Measurements from ENCODE around the gene AGBL4. TPM values are rescaled to one million over a fixed set of nuclear protein-coding genes. Genes with fewer than 3 reads are reported as not detected.

The AGBL4 gene
- total RNA-seq, 5 donors from 2014 or later (not counting 1 experiment from before 2014, with no cell fraction given), result 0.58 TPM; not detected in 4

DNA sequence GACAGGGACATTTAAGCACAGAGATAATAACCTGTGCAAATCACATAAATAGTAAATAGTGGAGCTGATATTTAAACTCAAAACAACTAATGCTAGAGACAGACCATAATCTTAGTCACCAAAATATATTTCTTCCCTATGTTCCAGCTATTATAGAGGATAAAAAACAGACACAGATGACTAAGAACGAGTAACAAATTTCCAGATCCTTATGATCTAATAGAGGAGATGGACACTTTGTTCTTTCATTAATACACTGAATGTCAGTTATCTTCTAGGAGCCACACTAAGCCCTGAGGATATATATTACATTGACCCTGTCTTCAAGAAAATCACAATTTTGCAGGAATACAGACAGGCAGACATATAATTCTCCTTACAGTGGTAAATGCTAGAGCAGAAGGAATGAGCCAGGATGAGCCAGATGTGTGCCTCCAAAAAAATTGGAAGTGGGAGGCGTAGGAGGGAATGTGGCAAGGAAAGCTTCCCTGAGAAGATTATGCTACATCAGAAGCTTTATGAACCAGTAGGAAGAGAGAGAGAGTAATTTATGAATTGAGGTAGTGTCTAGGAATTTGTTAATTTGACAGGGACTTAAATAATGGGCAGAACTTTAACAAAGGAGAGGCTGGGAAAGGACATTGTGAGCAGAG lies 851.7 kb downstream of the AGBL4 start:
- no peak overlapping the region for H3K27ac Mint-ChIP-seq
- H3K27me3 Mint-ChIP-seq, result no peaks in the 10 kb centered on the region
- ATAC-seq (replicated peaks in 1 of 4) (no peak), DNase-seq (no peak)
- WGBS (ENCODE audit: insufficient coverage), result 80% methylated on average over 1 of the region's 2 CpGs
- no peak overlapping the region for H3K4me3 ChIP-seq (ENCODE audit: control insufficient read depth in 1 of 2, extremely low read depth in 1 of 2, low read length in 1 of 2)
- no peaks in the 10 kb centered on the region for H3K4me1 ChIP-seq (ENCODE audit: control insufficient read depth in 1 of 2, extremely low read depth in 1 of 2, insufficient read depth in 2 of 2, low read length in 2 of 2)
- no peak overlapping the region for H3K4me3 Mint-ChIP-seq
- H3K27me3 ChIP-seq (replicated peaks in 1 of 2; ENCODE audit: control insufficient read depth in 2 of 2, extremely low read depth in 1 of 2, insufficient read depth in 2 of 2, low read length in 1 of 2), result peaks cover 0 to 3% of the 10 kb centered on the region in 2 experiments
- no peaks in the 10 kb centered on the region for H3K9me3 ChIP-seq
- POLR2A ChIA-PET, result no interaction called here
- peaks cover 0 to 6% (median 3%) of the 10 kb centered on the region in 3 donors for H3K9me3 Mint-ChIP-seq
- H3K4me1 Mint-ChIP-seq, result no peaks in the 10 kb centered on the region
- H3K36me3 Mint-ChIP-seq, result no peaks in the 10 kb centered on the region
- H3K36me3 ChIP-seq (ENCODE audit: control insufficient read depth in 2 of 2, extremely low read depth in 1 of 2, insufficient read depth in 1 of 2, low read length in 1 of 2), result no peaks in the 10 kb centered on the region
- CTCF ChIA-PET, result no interaction called here
- H3K27ac ChIP-seq (ENCODE audit: low read length), result no peak overlapping the region

- H3K4me1 Mint-ChIP-seq, result no peaks in the 10 kb centered on the region
- H3K36me3 Mint-ChIP-seq, result no peaks in the 10 kb centered on the region
- no peaks in the 10 kb centered on the region for H3K27me3 Mint-ChIP-seq
- H3K9me3 ChIP-seq, result no peaks in the 10 kb centered on the region
- no peaks in the 10 kb centered on the region for H3K4me1 ChIP-seq (ENCODE audit: control insufficient read depth in 1 of 2, extremely low read depth in 1 of 2, insufficient read depth in 2 of 2, low read length in 2 of 2)
- H3K36me3 ChIP-seq (ENCODE audit: control insufficient read depth in 2 of 2, extremely low read depth in 1 of 2, insufficient read depth in 1 of 2, low read length in 1 of 2), result no peaks in the 10 kb centered on the region
- POLR2A ChIA-PET, result no interaction called here
- H3K27me3 ChIP-seq (replicated peaks in 1 of 2; ENCODE audit: control insufficient read depth in 2 of 2, extremely low read depth in 1 of 2, insufficient read depth in 2 of 2, low read length in 1 of 2), result peaks cover 0 to 3% of the 10 kb centered on the region in 2 experiments
- H3K9me3 Mint-ChIP-seq, result peaks cover 0 to 5% (median 0%) of the 10 kb centered on the region in 3 donors
- no CpG with 5 or more reads among the region's 2 CpGs for WGBS (ENCODE audit: insufficient coverage)
- no peak overlapping the region for H3K4me3 Mint-ChIP-seq
- DNase-seq (no peak), ATAC-seq (replicated peaks in 1 of 4) (no peak)
- H3K27ac Mint-ChIP-seq, result no peak overlapping the region
- CTCF ChIA-PET, result no interaction called here
- no peak overlapping the region for H3K27ac ChIP-seq (ENCODE audit: low read length)
- no peak overlapping the region for H3K4me3 ChIP-seq (ENCODE audit: control insufficient read depth in 1 of 2, extremely low read depth in 1 of 2, low read length in 1 of 2)
Observed at GRCh38 chr1:49166031-49166430, 857.7 kb downstream of the AGBL4 start.

DNA sequence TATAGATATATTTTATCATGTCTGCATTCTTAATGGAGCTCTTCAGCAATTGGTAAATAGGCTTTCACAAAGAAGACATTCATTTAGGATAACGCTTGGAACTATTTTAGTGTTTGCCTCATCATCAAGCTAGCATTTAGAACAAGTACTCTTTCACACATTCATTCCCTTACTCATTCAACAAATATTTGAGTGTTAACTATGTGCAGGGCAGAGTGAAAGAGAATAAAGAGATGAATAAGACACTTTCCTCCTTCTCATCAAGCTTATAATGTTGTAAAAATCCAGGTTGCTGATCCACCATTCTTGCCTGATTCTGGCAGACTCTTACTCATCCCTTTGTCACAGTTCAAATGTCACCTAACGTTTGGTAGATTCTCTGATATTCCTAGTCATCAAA lies 860.7 kb downstream of the AGBL4 start:
- WGBS (ENCODE audit: insufficient coverage), result 71% methylated on average over 1 of the region's 2 CpGs
- ChIA-PET CTCF (no interaction called here), POLR2A (no interaction called here)
- DNase-seq (no peak), ATAC-seq (replicated peaks in 1 of 4) (no peak)
- H3K9me3 ChIP-seq, result no peaks in the 10 kb centered on the region
- H3K4me1 ChIP-seq (ENCODE audit: control insufficient read depth in 1 of 2, extremely low read depth in 1 of 2, insufficient read depth in 2 of 2, low read length in 2 of 2), result no peaks in the 10 kb centered on the region
- Mint-ChIP-seq H3K4me1 (no peaks in the 10 kb centered on the region), H3K27me3 (no peaks in the 10 kb centered on the region), H3K9me3 (peaks cover 0 to 13% (median 0%) of the 10 kb centered on the region in 3 donors), H3K4me3 (no peak overlapping the region), H3K36me3 (no peaks in the 10 kb centered on the region), H3K27ac (no peak overlapping the region)
- no peaks in the 10 kb centered on the region for H3K27me3 ChIP-seq (replicated peaks in 1 of 2; ENCODE audit: control insufficient read depth in 2 of 2, extremely low read depth in 1 of 2, insufficient read depth in 2 of 2, low read length in 1 of 2)
- H3K4me3 ChIP-seq (ENCODE audit: control insufficient read depth in 1 of 2, extremely low read depth in 1 of 2, low read length in 1 of 2), result no peak overlapping the region
- H3K27ac ChIP-seq (ENCODE audit: low read length), result no peak overlapping the region
- H3K36me3 ChIP-seq (ENCODE audit: control insufficient read depth in 2 of 2, extremely low read depth in 1 of 2, insufficient read depth in 1 of 2, low read length in 1 of 2), result no peaks in the 10 kb centered on the region

- ChIA-PET POLR2A (no interaction called here), CTCF (no interaction called here)
- Histone ChIP-seq H3K27ac (ENCODE audit: low read length) (no peak overlapping the region), H3K36me3 (ENCODE audit: control insufficient read depth in 2 of 2, extremely low read depth in 1 of 2, insufficient read depth in 1 of 2, low read length in 1 of 2) (no peaks in the 10 kb centered on the region), H3K9me3 (no peaks in the 10 kb centered on the region), H3K4me1 (ENCODE audit: control insufficient read depth in 1 of 2, extremely low read depth in 1 of 2, insufficient read depth in 2 of 2, low read length in 2 of 2) (no peaks in the 10 kb centered on the region), H3K4me3 (ENCODE audit: control insufficient read depth in 1 of 2, extremely low read depth in 1 of 2, low read length in 1 of 2) (no peak overlapping the region), H3K27me3 (replicated peaks in 1 of 2; ENCODE audit: control insufficient read depth in 2 of 2, extremely low read depth in 1 of 2, insufficient read depth in 2 of 2, low read length in 1 of 2) (no peaks in the 10 kb centered on the region)
- no peak overlapping the region for H3K27ac Mint-ChIP-seq
- no peaks in the 10 kb centered on the region for H3K4me1 Mint-ChIP-seq
- H3K4me3 Mint-ChIP-seq, result no peak overlapping the region
- H3K27me3 Mint-ChIP-seq, result no peaks in the 10 kb centered on the region
- ATAC-seq (replicated peaks in 1 of 4), result no peak
- DNase-seq, result no peak
- H3K9me3 Mint-ChIP-seq, result peaks cover 0 to 20% (median 0%) of the 10 kb centered on the region in 3 donors
- 83% methylated on average over 5 of the region's 6 CpGs for WGBS (ENCODE audit: insufficient coverage)
- H3K36me3 Mint-ChIP-seq, result no peaks in the 10 kb centered on the region
Observed at GRCh38 chr1:49160677-49161076, 863.1 kb downstream of the AGBL4 start.

- Histone ChIP-seq H3K27me3 (replicated peaks in 1 of 2; ENCODE audit: control insufficient read depth in 2 of 2, extremely low read depth in 1 of 2, insufficient read depth in 2 of 2, low read length in 1 of 2) (no peaks in the 10 kb centered on the region), H3K4me1 (ENCODE audit: control insufficient read depth in 1 of 2, extremely low read depth in 1 of 2, insufficient read depth in 2 of 2, low read length in 2 of 2) (no peaks in the 10 kb centered on the region), H3K4me3 (ENCODE audit: control insufficient read depth in 1 of 2, extremely low read depth in 1 of 2, low read length in 1 of 2) (no peak overlapping the region), H3K27ac (ENCODE audit: low read length) (no peak overlapping the region), H3K36me3 (ENCODE audit: control insufficient read depth in 2 of 2, extremely low read depth in 1 of 2, insufficient read depth in 1 of 2, low read length in 1 of 2) (no peaks in the 10 kb centered on the region), H3K9me3 (no peaks in the 10 kb centered on the region)
- Mint-ChIP-seq H3K9me3 (peaks cover 10 to 16% (median 13%) of the 10 kb centered on the region in 3 donors), H3K27me3 (no peaks in the 10 kb centered on the region), H3K27ac (no peak overlapping the region), H3K36me3 (no peaks in the 10 kb centered on the region), H3K4me3 (no peak overlapping the region), H3K4me1 (no peaks in the 10 kb centered on the region)
- DNase-seq (no peak), ATAC-seq (replicated peaks in 1 of 4) (no peak)
- WGBS (ENCODE audit: insufficient coverage), result no CpG with 5 or more reads among the region's 1 CpG
- ChIA-PET CTCF (no interaction called here), POLR2A (no interaction called here)
Observed at GRCh38 chr1:49136738-49137251, 887.0 kb downstream of the AGBL4 start.

DNA sequence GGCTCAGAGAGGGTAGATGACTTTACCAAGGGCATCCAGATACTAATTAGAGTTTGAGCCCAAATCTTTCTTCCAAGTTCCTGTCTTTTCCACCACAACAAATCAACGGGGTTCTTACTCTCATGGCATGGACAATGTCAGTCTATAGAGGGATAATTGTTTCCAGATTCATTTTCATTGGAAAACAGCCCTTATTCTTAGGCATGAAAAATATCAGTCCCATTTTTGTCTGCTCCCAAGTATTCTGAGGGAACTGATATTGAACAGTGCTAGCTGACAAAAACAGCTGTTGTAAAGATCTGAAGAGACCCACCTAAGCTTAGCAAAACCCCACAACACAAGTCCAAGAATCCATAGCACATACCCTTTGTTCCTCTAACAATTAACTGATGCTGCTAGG lies 898.0 kb downstream of the AGBL4 start:
- ChIA-PET POLR2A (no interaction called here), CTCF (no interaction called here)
- Mint-ChIP-seq H3K36me3 (no peaks in the 10 kb centered on the region), H3K27ac (no peak overlapping the region), H3K4me1 (no peaks in the 10 kb centered on the region), H3K9me3 (peaks cover 2 to 10% (median 6%) of the 10 kb centered on the region in 3 donors), H3K27me3 (peaks cover 0 to 1% of the 10 kb centered on the region in 2 donors), H3K4me3 (no peak overlapping the region)
- Histone ChIP-seq H3K27me3 (replicated peaks in 1 of 2; ENCODE audit: control insufficient read depth in 2 of 2, extremely low read depth in 1 of 2, insufficient read depth in 2 of 2, low read length in 1 of 2) (peaks cover 0 to 3% of the 10 kb centered on the region in 2 experiments), H3K36me3 (ENCODE audit: control insufficient read depth in 2 of 2, extremely low read depth in 1 of 2, insufficient read depth in 1 of 2, low read length in 1 of 2) (no peaks in the 10 kb centered on the region), H3K4me1 (ENCODE audit: control insufficient read depth in 1 of 2, extremely low read depth in 1 of 2, insufficient read depth in 2 of 2, low read length in 2 of 2) (no peaks in the 10 kb centered on the region), H3K9me3 (no peaks in the 10 kb centered on the region), H3K4me3 (ENCODE audit: control insufficient read depth in 1 of 2, extremely low read depth in 1 of 2, low read length in 1 of 2) (no peak overlapping the region), H3K27ac (ENCODE audit: low read length) (no peak overlapping the region)
- ATAC-seq (replicated peaks in 1 of 4) (no peak), DNase-seq (no peak)
- no CpG with 5 or more reads among the region's 1 CpG for WGBS (ENCODE audit: insufficient coverage)
